ENCODE measurements around the gene HMBS. TPM values are rescaled to one million over a fixed set of nuclear protein-coding genes. Genes with fewer than 3 reads are reported as not detected.
"Not testable (repeated sequence)": the region's sequence is repeated elsewhere in the genome, so short reads cannot be mapped to it uniquely, and the experiment has no call there.

HMBS gene
- total RNA-seq (2014; rRNA removed; shearing (Covaris generic)) (5.1 and 8.5 TPM in 2 replicates), polyA plus RNA-seq (2016; fragmentation: Nextera tagmentation; extraction: Ambion mirVana) (46.1 and 53.3 TPM in 2 replicates)

GRCh38 chr11:119084663-119085436 is at the start of gene HMBS:
HMBS (plus strand) TSS chr11:119084881; CDS start chr11:119085034, 153 bp downstream.
- Histone ChIP-seq H3F3A (ENCODE audit: insufficient read depth) (peaks cover 13% of the 10 kb centered on the region; the same call in 1 of the 2 replicates), H3K36me3 (ENCODE audit: low read depth) (no peaks in the 10 kb centered on the region), H3K27me3 (replicated peaks; ENCODE audit: insufficient read depth) (no peaks in the 10 kb centered on the region), H4K20me1 (ENCODE audit: insufficient read depth) (no peaks in the 10 kb centered on the region), H3K79me2 (ENCODE audit: insufficient read depth) (peaks cover 29% of the 10 kb centered on the region), H3K9ac (peak within 1 kb of the TSS; percentile 88), H3K9me3 (ENCODE audit: low read depth) (no peaks in the 10 kb centered on the region), H3K4me3 (peak within 1 kb of the TSS; percentile 99), H3K9me2 (ENCODE audit: insufficient read depth) (no peaks in the 10 kb centered on the region), H3K4me2 (ENCODE audit: unreplicated experiment) (peak within 1 kb of the TSS; percentile 93), H3K27ac (peak within 1 kb of the TSS; percentile 88), H2AFZ (peak within 1 kb of the TSS; percentile 94), H3K4me1 (ENCODE audit: insufficient read depth) (peaks cover 10% of the 10 kb centered on the region)
- 0% methylated on average over 42 to 45 of the region's 45 CpGs for WGBS, 2 experiments (ENCODE audit: low coverage in 1 of 2, low lambda C conversion rate in 2 of 2, missing lambda C conversion rate in 2 of 2)
- DNase-seq = peak; percentile 97
- no peak for TF ChIP-seq EZH2 (IDR thresholded peaks at IDR 0.05; ENCODE audit: insufficient read depth, poor library complexity, severe bottlenecking)
- TF ChIP-seq EZH2phosphoT487 (IDR thresholded peaks at IDR 0.05; ENCODE audit: insufficient read depth, low read depth) = no peak
- in situ Hi-C loops (cut with MboI) = no loop called here

GRCh38 chr11:119038884-119039283 is 45.8 kb upstream of the HMBS start:
- Histone ChIP-seq H3K4me1 (ENCODE audit: insufficient read depth) (no peaks in the 10 kb centered on the region), H3F3A (ENCODE audit: insufficient read depth) (peaks cover 16% of the 10 kb centered on the region; the same call in 1 of the 2 replicates), H3K27me3 (replicated peaks; ENCODE audit: insufficient read depth) (no peaks in the 10 kb centered on the region), H3K36me3 (ENCODE audit: low read depth) (no peaks in the 10 kb centered on the region), H3K27ac (no peak overlapping the region), H3K9me2 (ENCODE audit: insufficient read depth) (no peaks in the 10 kb centered on the region), H3K79me2 (ENCODE audit: insufficient read depth) (no peaks in the 10 kb centered on the region), H3K9me3 (ENCODE audit: low read depth) (no peaks in the 10 kb centered on the region), H2AFZ (no peak overlapping the region), H3K4me2 (ENCODE audit: unreplicated experiment) (no peak overlapping the region), H4K20me1 (ENCODE audit: insufficient read depth) (no peaks in the 10 kb centered on the region), H3K4me3 (no peak overlapping the region), H3K9ac (no peak overlapping the region)
- in situ Hi-C loops (cut with MboI) = no loop called here
- WGBS, 2 experiments (ENCODE audit: low coverage in 1 of 2, low lambda C conversion rate in 2 of 2, missing lambda C conversion rate in 2 of 2) = 76 to 85% methylated on average over 5 of the region's 5 CpGs
- no peak for DNase-seq
- no peak for TF ChIP-seq EZH2 (IDR thresholded peaks at IDR 0.05; ENCODE audit: insufficient read depth, poor library complexity, severe bottlenecking)
- no peak for TF ChIP-seq EZH2phosphoT487 (IDR thresholded peaks at IDR 0.05; ENCODE audit: insufficient read depth, low read depth)

GRCh38 chr11:119039471-119039870 is 45.2 kb upstream of the HMBS start:
- in situ Hi-C loops (cut with MboI); H3K9me3 ChIP-seq (ENCODE audit: low read depth); H3K79me2 ChIP-seq (ENCODE audit: insufficient read depth); H3K4me2 ChIP-seq (ENCODE audit: unreplicated experiment); H3K36me3 ChIP-seq (ENCODE audit: low read depth); H3K9me2 ChIP-seq (ENCODE audit: insufficient read depth); H3K4me3 ChIP-seq; H2AFZ ChIP-seq; DNase-seq; H3K9ac ChIP-seq; H3K27ac ChIP-seq; H3K27me3 ChIP-seq (replicated peaks; ENCODE audit: insufficient read depth); H3K4me1 ChIP-seq (ENCODE audit: insufficient read depth); H4K20me1 ChIP-seq (ENCODE audit: insufficient read depth): not testable (repeated sequence)
- 46 to 57% methylated on average over 11 of the region's 11 CpGs for WGBS, 2 experiments (ENCODE audit: low coverage in 1 of 2, low lambda C conversion rate in 2 of 2, missing lambda C conversion rate in 2 of 2)
- H3F3A ChIP-seq (ENCODE audit: insufficient read depth) = peaks cover 22% of the 10 kb centered on the region; the same call in 1 of the 2 replicates

- H3K9me2 ChIP-seq (ENCODE audit: insufficient read depth) = no peaks in the 10 kb centered on the region
Measured at GRCh38 chr11:119041821-119042514, 42.7 kb upstream of the HMBS start.

More at GRCh38 chr11:119041821-119042514, 42.7 kb upstream of the HMBS start:
- Histone ChIP-seq H3K4me3 (no peak overlapping the region), H3K4me2 (ENCODE audit: unreplicated experiment) (no peak overlapping the region), H4K20me1 (ENCODE audit: insufficient read depth) (no peaks in the 10 kb centered on the region), H3K36me3 (ENCODE audit: low read depth) (peaks cover 8% of the 10 kb centered on the region), H3K9me3 (ENCODE audit: low read depth) (no peaks in the 10 kb centered on the region), H3F3A (ENCODE audit: insufficient read depth) (peaks cover 25% of the 10 kb centered on the region; the same call in 1 of the 2 replicates), H3K27ac (no peak overlapping the region), H3K27me3 (replicated peaks; ENCODE audit: insufficient read depth) (no peaks in the 10 kb centered on the region), H3K4me1 (ENCODE audit: insufficient read depth) (no peaks in the 10 kb centered on the region), H3K79me2 (ENCODE audit: insufficient read depth) (no peaks in the 10 kb centered on the region), H2AFZ (no peak overlapping the region), H3K9ac (no peak overlapping the region)
- TF ChIP-seq EZH2 (IDR thresholded peaks at IDR 0.05; ENCODE audit: insufficient read depth, poor library complexity, severe bottlenecking) (no peak), EZH2phosphoT487 (IDR thresholded peaks at IDR 0.05; ENCODE audit: insufficient read depth, low read depth) (no peak)
- in situ Hi-C loops (cut with MboI) = no loop called here
- 97 to 99% methylated on average over 4 of the region's 4 CpGs for WGBS, 2 experiments (ENCODE audit: low coverage in 1 of 2, low lambda C conversion rate in 2 of 2, missing lambda C conversion rate in 2 of 2)
- DNase-seq = no peak

All from GM23248 (cell line).